Measurements from ENCODE around the gene SGK1.

SGK1 gene

DNA sequence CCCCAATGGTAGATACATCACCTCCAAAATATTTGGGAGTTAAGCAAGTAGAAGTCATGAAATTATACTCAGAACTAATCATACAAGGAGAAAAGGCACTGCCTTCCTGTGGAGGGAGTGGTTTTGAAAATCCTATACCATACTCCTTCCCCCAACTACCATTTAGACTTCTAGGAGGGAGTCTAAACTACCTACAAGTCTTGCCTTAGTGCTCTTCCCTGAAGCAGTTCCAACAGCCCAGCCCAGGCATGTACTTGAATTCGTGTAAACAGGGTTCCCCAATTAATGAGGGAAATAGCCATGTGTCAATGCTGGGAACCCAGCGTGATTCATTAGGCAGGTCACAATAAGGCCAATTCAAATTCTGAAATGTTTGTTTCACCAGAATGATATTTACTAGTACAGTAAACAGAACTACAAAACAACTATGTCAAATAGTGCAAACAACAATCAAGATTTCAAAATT, 39.1 kb upstream of the SGK1 start:
- intact Hi-C loops (cut with DNase I; ENCODE audit: low total_unique reads), result no loop called here
- H3K36me3 ChIP-seq, result no peaks in the 10 kb centered on the region
- TF ChIP-seq, protein P1, sequence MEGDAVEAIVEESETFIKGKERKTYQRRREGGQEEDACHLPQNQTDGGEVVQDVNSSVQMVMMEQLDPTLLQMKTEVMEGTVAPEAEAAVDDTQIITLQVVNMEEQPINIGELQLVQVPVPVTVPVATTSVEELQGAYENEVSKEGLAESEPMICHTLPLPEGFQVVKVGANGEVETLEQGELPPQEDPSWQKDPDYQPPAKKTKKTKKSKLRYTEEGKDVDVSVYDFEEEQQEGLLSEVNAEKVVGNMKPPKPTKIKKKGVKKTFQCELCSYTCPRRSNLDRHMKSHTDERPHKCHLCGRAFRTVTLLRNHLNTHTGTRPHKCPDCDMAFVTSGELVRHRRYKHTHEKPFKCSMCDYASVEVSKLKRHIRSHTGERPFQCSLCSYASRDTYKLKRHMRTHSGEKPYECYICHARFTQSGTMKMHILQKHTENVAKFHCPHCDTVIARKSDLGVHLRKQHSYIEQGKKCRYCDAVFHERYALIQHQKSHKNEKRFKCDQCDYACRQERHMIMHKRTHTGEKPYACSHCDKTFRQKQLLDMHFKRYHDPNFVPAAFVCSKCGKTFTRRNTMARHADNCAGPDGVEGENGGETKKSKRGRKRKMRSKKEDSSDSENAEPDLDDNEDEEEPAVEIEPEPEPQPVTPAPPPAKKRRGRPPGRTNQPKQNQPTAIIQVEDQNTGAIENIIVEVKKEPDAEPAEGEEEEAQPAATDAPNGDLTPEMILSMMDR (IDR thresholded peaks at IDR 0.05), result no peak
- no peaks in the 10 kb centered on the region for H3K27me3 ChIP-seq
- H3K4me3 ChIP-seq, result no peak overlapping the region
- no peaks in the 10 kb centered on the region for H3K9me3 ChIP-seq
- no peaks in the 10 kb centered on the region for H3K4me1 ChIP-seq
- no peak overlapping the region for H3K27ac ChIP-seq
- no peak for DNase-seq

DNA sequence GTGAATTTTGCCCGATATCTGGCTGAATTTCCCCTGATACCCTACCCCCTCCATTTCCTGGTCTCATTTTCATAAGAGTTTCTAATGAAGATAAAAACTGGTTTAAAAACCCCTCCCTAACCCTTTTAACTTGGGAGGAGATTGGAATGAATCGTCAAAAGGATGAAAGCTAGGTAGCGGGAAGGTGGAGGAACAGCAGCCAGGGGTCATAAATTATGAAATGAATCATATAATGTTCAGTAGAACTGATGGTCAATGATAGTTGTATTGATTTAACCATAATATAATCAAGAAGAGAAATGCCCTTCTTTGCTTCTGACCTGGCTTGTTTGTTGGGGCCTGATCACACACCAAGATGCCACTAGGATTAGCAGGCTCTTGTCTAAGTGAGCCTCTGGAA, 38.5 kb upstream of the SGK1 start:
- intact Hi-C loops (cut with DNase I; ENCODE audit: low total_unique reads), result no loop called here

DNA sequence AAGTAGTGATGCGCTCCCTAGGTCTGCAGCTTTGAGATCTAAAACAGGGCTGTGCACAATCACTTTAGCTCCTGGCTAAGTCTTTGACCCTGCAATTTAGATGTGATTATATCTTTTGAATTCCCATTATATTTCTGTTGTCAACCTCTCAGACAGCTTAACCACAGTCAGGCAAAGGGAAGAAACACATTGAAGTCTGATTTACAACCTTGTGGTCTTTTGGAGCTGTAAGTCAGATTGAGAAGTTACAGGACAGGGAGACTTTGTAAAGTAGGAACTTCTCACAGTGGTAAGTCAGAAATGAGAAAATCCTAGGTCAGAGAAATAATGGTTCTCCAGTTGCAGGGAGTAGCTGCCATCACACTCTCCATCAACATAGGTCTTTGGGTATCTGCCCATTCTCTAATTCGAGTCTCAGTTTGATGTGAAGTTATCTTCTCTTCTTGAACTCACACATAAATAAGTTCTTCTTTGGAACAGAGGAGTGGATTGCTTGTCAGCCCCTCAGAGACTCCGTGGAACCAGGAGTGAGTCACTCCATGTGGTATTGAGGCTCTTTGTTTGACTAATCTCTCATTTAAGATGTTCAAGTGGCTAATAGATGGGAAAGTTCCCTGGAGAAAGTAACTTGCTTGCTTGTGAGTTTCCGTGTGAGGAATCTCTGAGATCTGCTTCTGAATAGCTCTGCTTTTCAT, 35.0 kb upstream of the SGK1 start:
- no peaks in the 10 kb centered on the region for H3K27me3 ChIP-seq
- no peak for DNase-seq
- TF ChIP-seq, protein P1 (IDR thresholded peaks at IDR 0.05), result no peak
- H3K4me3 ChIP-seq, result no peak overlapping the region
- H3K4me1 ChIP-seq, result no peaks in the 10 kb centered on the region
- no peaks in the 10 kb centered on the region for H3K9me3 ChIP-seq
- H3K27ac ChIP-seq, result no peak overlapping the region
- H3K36me3 ChIP-seq, result no peaks in the 10 kb centered on the region
- intact Hi-C loops (cut with DNase I; ENCODE audit: low total_unique reads), result no loop called here

More for the DNA sequence above, 38.5 kb upstream of the SGK1 start:
- DNase-seq, result no peak
- no peaks in the 10 kb centered on the region for H3K27me3 ChIP-seq
- no peaks in the 10 kb centered on the region for H3K36me3 ChIP-seq
- H3K9me3 ChIP-seq, result no peaks in the 10 kb centered on the region
- no peak overlapping the region for H3K4me3 ChIP-seq
- no peak overlapping the region for H3K27ac ChIP-seq
- no peaks in the 10 kb centered on the region for H3K4me1 ChIP-seq
- TF ChIP-seq, protein P1 (IDR thresholded peaks at IDR 0.05), result no peak

DNA sequence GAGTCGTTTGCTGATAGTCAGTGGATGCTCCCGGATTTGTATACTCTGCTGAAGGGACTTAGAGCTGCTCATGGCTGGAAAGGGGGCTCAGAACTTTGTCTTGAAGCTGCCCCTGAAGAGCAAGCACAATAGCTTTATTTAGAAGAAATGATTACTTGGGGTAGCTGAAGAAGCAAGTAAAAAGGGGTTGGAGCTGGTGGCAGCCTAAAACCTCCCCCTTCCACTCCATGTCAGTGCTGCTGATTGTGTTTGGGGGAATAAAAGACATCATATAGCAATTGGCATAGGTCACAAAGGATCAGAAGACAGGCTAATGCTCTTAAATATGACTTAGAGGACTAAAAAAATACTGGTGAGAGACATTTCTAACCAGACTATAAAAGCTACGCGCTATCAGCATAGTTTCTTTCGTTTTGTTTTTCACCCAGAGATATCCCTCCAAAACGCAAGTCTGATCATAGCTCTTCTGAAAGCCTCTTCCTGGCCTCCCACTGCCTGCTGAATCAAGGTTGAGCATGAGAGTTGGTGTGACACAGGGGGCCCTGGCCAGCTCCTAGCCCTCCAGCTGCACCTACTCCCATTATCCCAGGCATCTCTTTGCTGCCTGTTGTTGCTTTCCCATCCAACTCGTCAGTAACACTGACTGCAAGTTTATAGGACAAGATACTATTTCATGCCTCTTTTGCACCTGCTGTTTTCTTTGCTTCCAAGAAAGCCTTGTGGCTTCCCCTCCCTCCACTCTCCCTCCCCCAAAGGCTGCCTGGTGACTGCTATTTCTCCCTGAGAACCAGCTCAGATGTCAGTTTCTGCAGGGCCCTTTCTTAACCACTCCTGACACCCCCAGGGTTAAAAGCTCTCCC, 33.9 kb upstream of the SGK1 start:
- Histone ChIP-seq H3K27ac (no peak overlapping the region), H3K4me1 (no peaks in the 10 kb centered on the region), H3K4me3 (no peak overlapping the region), H3K27me3 (no peaks in the 10 kb centered on the region), H3K9me3 (no peaks in the 10 kb centered on the region), H3K36me3 (no peaks in the 10 kb centered on the region)
- TF ChIP-seq, protein P1 (IDR thresholded peaks at IDR 0.05), result no peak
- no peak for DNase-seq
- intact Hi-C loops (cut with DNase I; ENCODE audit: low total_unique reads), result no loop called here

DNA sequence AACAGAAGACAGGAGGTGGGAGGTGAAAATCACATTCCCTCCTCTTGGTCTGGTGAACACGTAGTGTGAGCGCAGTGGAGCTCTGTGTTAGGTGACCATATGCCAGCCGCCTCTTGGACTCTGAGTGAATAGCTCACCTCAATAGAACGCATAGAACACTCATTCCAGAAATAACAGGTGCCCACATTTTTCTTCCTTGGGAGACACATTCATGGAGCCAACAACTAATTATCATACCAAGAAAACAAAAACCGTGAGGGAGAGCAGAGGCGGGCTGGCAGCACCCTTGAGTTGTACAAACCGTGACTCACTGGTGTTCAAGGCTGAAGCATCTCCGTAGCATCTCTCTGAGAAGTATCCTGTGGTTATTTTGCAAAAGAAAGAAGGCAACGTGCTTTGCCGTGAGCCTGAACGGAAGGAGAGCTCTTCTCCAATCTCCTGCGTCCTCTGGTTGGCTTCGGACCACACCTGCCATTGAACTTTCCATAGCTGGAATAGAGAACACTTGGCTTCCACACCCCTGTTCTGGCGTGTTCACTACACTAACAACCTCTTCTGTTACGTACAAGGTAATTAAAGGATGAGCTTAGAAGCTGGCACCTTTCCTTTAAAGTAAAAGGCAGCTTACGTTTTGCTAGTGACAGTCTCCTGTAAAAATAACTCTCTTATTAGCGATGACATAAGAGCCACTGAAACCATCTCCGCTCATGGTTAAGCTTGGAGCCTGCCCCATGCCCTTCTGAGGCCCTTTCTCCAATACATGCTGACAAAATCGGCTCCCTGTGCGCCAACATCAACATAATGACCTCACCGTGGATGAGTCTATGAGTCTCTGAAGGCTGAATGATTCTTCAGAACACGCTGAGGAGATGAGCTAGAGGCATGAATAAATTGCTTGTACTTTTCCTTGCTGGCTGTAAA, 30.2 kb upstream of the SGK1 start:
- TF ChIP-seq, protein P1 (IDR thresholded peaks at IDR 0.05), result no peak
- intact Hi-C loops (cut with DNase I; ENCODE audit: low total_unique reads), result no loop called here

More for the DNA sequence above, 30.2 kb upstream of the SGK1 start:
- H3K9me3 ChIP-seq, result no peaks in the 10 kb centered on the region
- no peaks in the 10 kb centered on the region for H3K4me1 ChIP-seq
- no peak overlapping the region for H3K27ac ChIP-seq
- no peak overlapping the region for H3K4me3 ChIP-seq
- no peaks in the 10 kb centered on the region for H3K27me3 ChIP-seq
- H3K36me3 ChIP-seq, result no peaks in the 10 kb centered on the region
- DNase-seq, result peak; percentile 84 to 85
